Heart left ventricle (tissue), 16 donors: Measurements from ENCODE around the gene GSTM4. TPM values are rescaled to one million over a fixed set of nuclear protein-coding genes. Genes with fewer than 3 reads are reported as not detected.
"Not testable (repeated sequence)": the region's sequence is repeated elsewhere in the genome, so short reads cannot be mapped to it uniquely, and the experiment has no call there.

ENCODE experiments used
- ATAC-seq, 4 donors: fragments of 200-7000 bp; cut with Tn5 transposase; one replicate each; pipeline ENCODE4 v1.9.1; 2020 to 2022; ENCODE audit warnings: moderate library complexity in 4 of 4, mild to moderate bottlenecking in 3 of 4, moderate number of reproducible peaks in 1 of 4
- DNase-seq, 5 donors: peaks; one replicate each; pipeline ENCODE4 v3.0.0-alpha.2; 2020
- H3K27ac ChIP-seq, 12 donors: fragments of 200-600 bp; sonication (generic) in 4 of 12; one replicate each; pipeline versions ENCODE4 v1.5.0 to v1.8.0; 2016 to 2022; ENCODE audit warnings: mild to moderate bottlenecking in 2 of 12
- H3K27me3 ChIP-seq, 9 donors: fragments of 200-600 bp; sonication (generic) in 2 of 9; one replicate each; pipeline versions ENCODE4 v1.5.1 to v1.8.0; 2016 to 2022; ENCODE audit warnings: mild to moderate bottlenecking in 3 of 9
- H3K36me3 ChIP-seq, 9 donors: fragments of 200-600 bp; sonication (generic) in 2 of 9; one replicate each; pipeline versions ENCODE4 v1.5.0 to v1.8.0; 2018 to 2022; ENCODE audit warnings: mild to moderate bottlenecking in 2 of 9
- H3K4me1 ChIP-seq, 12 donors: fragments of 200-600 bp; sonication (generic) in 4 of 12; one replicate each; pipeline versions ENCODE4 v1.5.0 to v1.8.0; 2016 to 2022; ENCODE audit warnings: mild to moderate bottlenecking in 3 of 12
- H3K4me3 ChIP-seq, 12 donors: fragments of 200-600 bp; sonication (generic) in 4 of 12; one replicate each; pipeline versions ENCODE4 v1.5.0 to v1.8.0; 2017 to 2022; ENCODE audit warnings: mild to moderate bottlenecking in 9 of 12, moderate library complexity in 4 of 12
- H3K9me3 ChIP-seq, 12 donors: fragments of 200-600 bp; sonication (generic) in 4 of 12; one replicate each; pipeline versions ENCODE4 v1.5.0 to v1.8.0; 2016 to 2022; ENCODE audit warnings: mild to moderate bottlenecking in 1 of 12
- POLR2A ChIP-seq, 2 donors: fragments of 450-650 bp; IDR thresholded peaks; one replicate each; pipeline ENCODE4 v1.6.1; 2017; ENCODE audit warnings: antibody characterized with exemption in 2 of 2, mild to moderate bottlenecking in 2 of 2, moderate library complexity in 2 of 2
- WGBS, 4 donors: extraction: QIAGEN DNeasy Blood & Tissue Kit in 2 of 4; methylation state at CpG; one replicate each; pipeline versions ENCODE4 v1.1.5 to v1.1.7; 2013 to 2018; 5-methylcytosine and 5-hydroxymethylcytosine counted together
- intact Hi-C, 10 donors: fragments of 100-400 bp; cut with DNase I; formaldehyde crosslinking; loops; one replicate each; pipeline versions ENCODE4 v1.11.1 to v1.14.2; 2022
- polyA plus RNA-seq, 2 donors: library from polyadenylated mRNA; stranded (reverse); fragments of 200-250 nt; gene quantifications; one replicate each; pipeline ENCODE4 v1.2.3, GENCODE V29; 2013
- total RNA-seq, 9 donors: library from RNA; depleted of rRNA in 2 of 9; stranded (reverse); fragments of >200 nt in 2 of 9; fragmentation: NEBNext Ultra II Directional in 3 of 9; extraction: Animal tissue kit (Norgen Biotek cat#: 25700) in 3 of 9; gene quantifications; one replicate each; pipeline versions ENCODE4 v1.1.0 to v1.2.4, GENCODE V29; 2016 to 2023
- TF ChIP-seq, protein P1 (sequence below), 12 donors: fragments of 200-600 bp; sonication (generic) in 4 of 12; IDR thresholded peaks; one replicate each; pipeline versions ENCODE4 v1.5.0 to v1.8.0; 2018 to 2022; ENCODE audit warnings: antibody characterized with exemption in 12 of 12, mild to moderate bottlenecking in 5 of 12
- donor health status: ischemic (EF 13 %, LVEDD 7.1; RV severe dilation, severe dysfunction).
- donor health status: healthy with polysubstance abuse.
- donor health status: DM: no; HTN: yes; CAD: no.
- donor health status: DM: no; HTN: no; CAD: no.
- donor health status: ischemic (EF 25% LVEDD 6.9; RV normal size, moderate dysfunction).
- donor health status: ischemic (EF 25% LVEDD 5.7; RV mildly dilated, moderate dysfunction).
- donor health status: healthy.
- donor health status: DM: yes; HTN: yes; CAD: no.
- donor health status: ischemic (EF 35%, LVEDD 5.7; RV mildly dilated, moderate dysfunction).
- donor health status: nonischemic (EF 11% LVEDD 7.7; RV severe dilation, severe dysfunction).
- donor health status: DM: yes; HTN: yes; CAD: no.
- donor health status: PGD.
- donor health status: ischemic (EF 29% LVEDD 5.4; RV normal size, mild dysfunction).
- donor health status: nonischemic (EF 23%, LVEDD 6.1; RV moderate dilation, normal function).

GSTM4 gene
- total and polyA plus RNA-seq, 11 donors, result 21.7 to 48.4 (median 42.1) TPM

DNA sequence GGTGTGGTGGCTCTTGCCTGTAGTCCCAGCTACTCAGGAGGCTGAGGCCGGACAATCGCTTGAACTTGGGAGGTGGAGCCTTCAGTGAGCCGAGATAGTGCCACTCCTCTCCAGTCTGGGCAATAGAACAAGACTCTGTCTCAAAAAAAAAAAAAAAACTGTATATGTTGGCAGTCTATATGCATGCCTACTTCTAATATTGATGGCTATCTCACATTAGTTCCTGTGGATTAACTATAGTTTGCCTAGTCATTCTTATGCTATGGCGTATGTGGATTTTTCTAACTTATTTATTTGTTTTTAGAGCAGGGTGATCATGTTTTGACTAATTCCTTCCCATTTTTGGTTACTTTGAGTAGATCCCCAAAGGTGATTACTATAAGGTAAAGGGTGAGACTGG, 41.2 kb downstream of the GSTM4 start:
- TF ChIP-seq POLR2A (IDR thresholded peaks at IDR 0.05), result no peak
- TF ChIP-seq, protein P1, sequence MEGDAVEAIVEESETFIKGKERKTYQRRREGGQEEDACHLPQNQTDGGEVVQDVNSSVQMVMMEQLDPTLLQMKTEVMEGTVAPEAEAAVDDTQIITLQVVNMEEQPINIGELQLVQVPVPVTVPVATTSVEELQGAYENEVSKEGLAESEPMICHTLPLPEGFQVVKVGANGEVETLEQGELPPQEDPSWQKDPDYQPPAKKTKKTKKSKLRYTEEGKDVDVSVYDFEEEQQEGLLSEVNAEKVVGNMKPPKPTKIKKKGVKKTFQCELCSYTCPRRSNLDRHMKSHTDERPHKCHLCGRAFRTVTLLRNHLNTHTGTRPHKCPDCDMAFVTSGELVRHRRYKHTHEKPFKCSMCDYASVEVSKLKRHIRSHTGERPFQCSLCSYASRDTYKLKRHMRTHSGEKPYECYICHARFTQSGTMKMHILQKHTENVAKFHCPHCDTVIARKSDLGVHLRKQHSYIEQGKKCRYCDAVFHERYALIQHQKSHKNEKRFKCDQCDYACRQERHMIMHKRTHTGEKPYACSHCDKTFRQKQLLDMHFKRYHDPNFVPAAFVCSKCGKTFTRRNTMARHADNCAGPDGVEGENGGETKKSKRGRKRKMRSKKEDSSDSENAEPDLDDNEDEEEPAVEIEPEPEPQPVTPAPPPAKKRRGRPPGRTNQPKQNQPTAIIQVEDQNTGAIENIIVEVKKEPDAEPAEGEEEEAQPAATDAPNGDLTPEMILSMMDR (IDR thresholded peaks at IDR 0.05), result no peak
- H3K9me3 ChIP-seq, result no peaks in the 10 kb centered on the region
- no peak overlapping the region for H3K27ac ChIP-seq
- H3K27me3 ChIP-seq, result no peaks in the 10 kb centered on the region
- 91 to 95% methylated on average over 4 of the region's 4 CpGs; no CpG with 5 or more reads in 2 of the 4 donors for WGBS, 4 donors
- no peak overlapping the region for H3K4me3 ChIP-seq
- DNase-seq (no peak), ATAC-seq (no peak)
- intact Hi-C loops, result no loop called here
- H3K4me1 ChIP-seq, result peaks cover 0 to 4% (median 0%) of the 10 kb centered on the region in 12 donors
- peaks cover 0 to 12% (median 0%) of the 10 kb centered on the region in 9 donors for H3K36me3 ChIP-seq

DNA sequence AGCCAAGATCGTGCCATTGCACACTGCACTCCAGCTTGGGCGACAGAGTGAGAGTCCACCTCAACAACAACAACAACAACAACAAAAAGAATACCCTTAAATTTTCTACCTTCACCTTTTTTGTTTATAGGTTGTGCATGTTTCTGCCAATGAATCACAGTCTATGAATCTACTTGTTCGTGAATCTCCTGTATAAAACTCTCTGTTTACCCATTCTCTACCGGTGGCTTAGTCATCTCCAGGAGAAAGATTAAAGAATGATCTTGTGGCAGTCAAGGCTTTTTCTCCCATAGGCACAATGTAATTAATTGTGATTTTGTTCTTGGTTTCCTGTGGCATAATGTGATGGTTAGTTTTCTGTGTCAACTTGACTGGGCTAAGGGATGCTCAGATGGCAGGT, 42.0 kb downstream of the GSTM4 start:
- DNase-seq, H3K27ac ChIP-seq, intact Hi-C loops, H3K9me3 ChIP-seq, H3K27me3 ChIP-seq, H3K4me3 ChIP-seq, ATAC-seq, H3K4me1 ChIP-seq: not testable (repeated sequence)
- 94 to 96% methylated on average over 3 to 4 of the region's 4 CpGs; no CpG with 5 or more reads in 2 of the 4 donors for WGBS, 4 donors
- peaks cover 0 to 12% (median 0%) of the 10 kb centered on the region in 9 donors for H3K36me3 ChIP-seq

DNA sequence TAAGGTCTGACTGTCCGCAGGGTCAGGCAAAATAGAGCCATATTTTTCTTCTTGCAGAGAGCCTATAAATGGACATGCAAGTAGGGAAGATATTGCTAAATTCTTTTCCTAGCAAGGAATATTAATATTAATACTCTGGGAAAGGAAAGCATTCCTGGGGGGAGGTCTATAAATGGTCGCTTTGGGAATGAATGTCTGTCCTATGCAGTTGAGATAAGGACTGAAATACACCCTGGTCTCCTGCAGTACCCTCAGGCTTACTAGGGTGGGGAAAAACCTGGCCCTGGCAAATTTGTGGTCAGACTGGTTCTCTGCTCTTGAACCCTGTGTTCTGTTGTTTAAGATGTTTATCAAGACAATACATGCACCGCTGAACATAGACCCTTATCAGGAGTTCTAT, 47.0 kb downstream of the GSTM4 start:
- H3K36me3 ChIP-seq, H3K27ac ChIP-seq, H3K27me3 ChIP-seq, DNase-seq, H3K4me3 ChIP-seq, intact Hi-C loops, H3K4me1 ChIP-seq, ATAC-seq, H3K9me3 ChIP-seq: not testable (repeated sequence)
- WGBS, 4 donors, result 92 to 99% (median 95%) methylated on average over 3 of the region's 3 CpGs

DNA sequence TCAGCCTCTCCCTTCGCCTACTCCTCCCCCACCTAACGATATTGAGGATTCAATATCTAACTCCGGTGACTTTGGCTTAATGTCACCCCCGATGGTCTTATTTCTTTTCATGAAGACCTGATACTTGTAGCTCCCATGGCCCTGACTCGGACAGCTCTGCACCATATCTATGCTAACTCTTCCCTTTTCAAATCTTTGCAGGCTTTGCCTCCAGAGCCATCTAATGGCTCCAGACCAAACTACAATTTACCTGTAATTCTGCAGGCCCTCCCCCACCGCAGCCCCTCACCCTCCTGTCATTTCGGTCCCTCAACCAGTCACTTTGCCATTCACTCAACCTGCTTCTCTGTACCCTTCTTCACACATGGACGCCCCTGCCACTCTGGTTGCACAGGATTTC, 48.3 kb downstream of the GSTM4 start:
- ATAC-seq (peak in 1 of 4 donors; percentile 34), DNase-seq (no peak)
- intact Hi-C loops, result no loop called here
- Histone ChIP-seq H3K9me3 (peaks cover 0 to 18% (median 2%) of the 10 kb centered on the region in 12 donors), H3K27ac (no peak overlapping the region), H3K4me3 (no peak overlapping the region), H3K4me1 (no peaks in the 10 kb centered on the region), H3K36me3 (no peaks in the 10 kb centered on the region), H3K27me3 (no peaks in the 10 kb centered on the region)
- WGBS, 4 donors, result 66 to 82% (median 78%) methylated on average over 8 of the region's 8 CpGs
- TF ChIP-seq, protein P1 (IDR thresholded peaks at IDR 0.05), result peak in 1 of 12 donors; percentile 8
- no peak for TF ChIP-seq POLR2A (IDR thresholded peaks at IDR 0.05)

DNA sequence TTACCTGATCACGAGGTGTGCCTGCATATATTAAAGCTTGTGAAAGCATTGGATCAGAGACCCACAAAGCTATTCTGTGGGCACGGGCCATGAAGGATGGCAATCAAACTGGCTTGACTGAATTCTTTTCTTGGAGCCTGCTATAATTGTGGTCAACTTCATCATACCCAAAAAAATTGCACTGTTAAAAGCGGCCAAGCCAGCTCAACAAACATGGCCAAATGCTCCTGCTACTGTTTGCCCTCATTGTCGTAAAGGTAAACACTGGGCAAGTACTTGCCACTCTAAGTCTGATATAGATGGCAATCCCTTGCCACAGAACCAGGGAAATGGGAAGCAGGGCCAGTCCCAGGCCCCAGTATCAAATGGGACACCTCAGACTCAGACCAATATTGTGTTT, 49.5 kb downstream of the GSTM4 start:
- intact Hi-C loops, result no loop called here
- WGBS, 4 donors, result 89 to 93% (median 91%) methylated on average over 4 of the region's 4 CpGs
- Histone ChIP-seq H3K9me3 (peaks cover 0 to 25% (median 4%) of the 10 kb centered on the region in 12 donors), H3K36me3 (no peaks in the 10 kb centered on the region), H3K27me3 (no peaks in the 10 kb centered on the region), H3K4me1 (no peaks in the 10 kb centered on the region), H3K27ac (no peak overlapping the region), H3K4me3 (no peak overlapping the region)
- TF ChIP-seq POLR2A (IDR thresholded peaks at IDR 0.05), result no peak
- TF ChIP-seq, protein P1 (IDR thresholded peaks at IDR 0.05), result no peak
- DNase-seq, result no peak
- no peak for ATAC-seq

DNA sequence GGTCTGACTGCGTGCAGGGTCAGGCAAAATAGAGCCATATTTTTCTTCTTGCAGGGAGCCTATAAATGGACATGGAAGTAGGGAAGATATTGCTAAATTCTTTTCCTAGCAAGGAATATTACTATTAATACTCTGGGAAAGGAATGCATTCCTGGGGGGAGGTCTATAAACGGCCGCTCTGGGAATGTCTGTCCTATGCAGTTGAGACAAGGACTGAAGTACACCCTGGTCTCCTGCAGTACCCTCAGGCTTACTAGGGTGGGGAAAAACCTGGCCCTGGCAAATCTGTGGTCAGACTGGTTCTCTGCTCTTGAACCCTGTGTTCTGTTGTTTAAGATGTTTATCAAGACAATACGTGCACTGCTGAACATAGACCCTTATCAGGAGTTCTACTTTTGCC, 53.0 kb downstream of the GSTM4 start:
- ATAC-seq, intact Hi-C loops: not testable (repeated sequence)

DNA sequence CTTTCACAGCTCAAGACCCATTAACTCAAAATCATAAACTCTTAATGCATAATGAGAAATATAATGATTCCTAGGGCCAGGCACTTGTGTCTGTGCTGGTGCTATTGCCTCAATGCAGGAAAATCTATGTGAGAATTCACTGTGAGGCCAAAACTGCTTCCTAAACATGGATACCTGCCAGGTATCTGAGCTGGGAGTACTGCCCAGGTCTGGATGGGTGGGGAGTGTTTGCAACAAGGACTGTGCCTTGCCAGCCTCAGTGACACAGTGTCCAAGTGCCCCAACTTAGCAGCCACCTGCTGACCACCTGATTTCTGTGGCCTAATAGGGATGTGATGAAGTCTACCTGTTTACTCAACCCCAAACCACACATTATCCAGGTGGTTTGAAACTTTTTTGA, 53.9 kb downstream of the GSTM4 start:
- DNase-seq, H3K27ac ChIP-seq, H3K4me1 ChIP-seq, H3K4me3 ChIP-seq, intact Hi-C loops, H3K27me3 ChIP-seq, H3K36me3 ChIP-seq: not testable (repeated sequence)
- ATAC-seq, result peak in 1 of 4 donors; percentile 32
- H3K9me3 ChIP-seq, result peaks cover 0 to 19% (median 3%) of the 10 kb centered on the region in 12 donors

More for the DNA sequence above, 53.0 kb downstream of the GSTM4 start:
- DNase-seq, H3K4me3 ChIP-seq, H3K36me3 ChIP-seq, H3K4me1 ChIP-seq, H3K27ac ChIP-seq, H3K27me3 ChIP-seq: not testable (repeated sequence)
- H3K9me3 ChIP-seq, result peaks cover 0 to 19% (median 3%) of the 10 kb centered on the region in 12 donors
- WGBS, 4 donors, result 65 to 83% (median 77%) methylated on average over 4 of the region's 4 CpGs
